GM21619 (cell line): Measurements from ENCODE around the gene SH3PXD2A.
"Not testable (repeated sequence)": the region's sequence is repeated elsewhere in the genome, so short reads cannot be mapped to it uniquely, and the experiment has no call there.

Experiments used
- ATAC-seq: cut with Tn5 transposase; IDR thresholded peaks from one replicate; pipeline ENCODE4 v1.9.1; 2021; ENCODE audit not compliant: unreplicated experiment

SH3PXD2A gene

GRCh38 chr10:103613616-103614015, 241.8 kb downstream of the SH3PXD2A start:
- no peak for ATAC-seq

GRCh38 chr10:103612462-103613365, 242.7 kb downstream of the SH3PXD2A start:
- no peak for ATAC-seq

GRCh38 chr10:103610921-103611511, 244.4 kb downstream of the SH3PXD2A start:
- ATAC-seq, result no peak

GRCh38 chr10:103610083-103610472, 245.3 kb downstream of the SH3PXD2A start:
- no peak for ATAC-seq

GRCh38 chr10:103609231-103610082, 245.9 kb downstream of the SH3PXD2A start:
- ATAC-seq, result no peak

- ATAC-seq, result not testable (repeated sequence)
These were observed 247.3 kb downstream of the SH3PXD2A start for GRCh38 chr10:103608056-103608455.

- ATAC-seq, result not testable (repeated sequence)
These were observed 248.3 kb downstream of the SH3PXD2A start for GRCh38 chr10:103607051-103607450.

GRCh38 chr10:103606097-103606438, 249.3 kb downstream of the SH3PXD2A start:
- not testable (repeated sequence) for ATAC-seq

GRCh38 chr10:103605359-103606096, 249.8 kb downstream of the SH3PXD2A start:
- no peak for ATAC-seq

- no peak for ATAC-seq
These were observed 252.0 kb downstream of the SH3PXD2A start for GRCh38 chr10:103603382-103603781.

- no peak for ATAC-seq
These were observed 252.6 kb downstream of the SH3PXD2A start for GRCh38 chr10:103602852-103603155.

- ATAC-seq, result no peak
These were observed 253.1 kb downstream of the SH3PXD2A start for GRCh38 chr10:103602028-103602851.

- ATAC-seq, result no peak
These were observed 254.3 kb downstream of the SH3PXD2A start for GRCh38 chr10:103600956-103601569.

- ATAC-seq, result no peak
These were observed 255.1 kb downstream of the SH3PXD2A start for GRCh38 chr10:103600325-103600724.

- ATAC-seq, result no peak
These were observed 255.5 kb downstream of the SH3PXD2A start for GRCh38 chr10:103599907-103600306.

GRCh38 chr10:103599211-103599610, 256.2 kb downstream of the SH3PXD2A start:
- ATAC-seq, result no peak

- ATAC-seq, result no peak
These were observed 256.7 kb downstream of the SH3PXD2A start for GRCh38 chr10:103598654-103599115.

- ATAC-seq, result no peak
These were observed 258.4 kb downstream of the SH3PXD2A start for GRCh38 chr10:103597003-103597402.

GRCh38 chr10:103595933-103596726, 259.2 kb downstream of the SH3PXD2A start:
- no peak for ATAC-seq
